Stimulated activated effector memory CD8-positive, alpha-beta T cell treated with anti-CD3 and anti-CD28 coated beads, Interleukin-12 subunit alpha, Interleukin-12 subunit beta, amount 100 ng/mL, for 72 hours (primary cell): ENCODE measurements around the gene CNNM4.

Experiments
- ATAC-seq: fragments of 150-1000 bp; cut with Tn5 transposase; 2 replicates; pipeline ENCODE4 v1.10.0; 2021
- DNase-seq, 2 donors: peaks; one replicate each; pipeline ENCODE4 v3.0.0; 2021 to 2022; ENCODE audit warnings: low spot score in 2 of 2
- H3K27ac Mint-ChIP-seq: one replicate; pipeline ENCODE4 v1.8.0; 2022; ENCODE audit warnings: mild to moderate bottlenecking, mixed read lengths
- H3K36me3 Mint-ChIP-seq: one replicate; pipeline ENCODE4 v1.8.0; 2022; ENCODE audit warnings: mild to moderate bottlenecking, mixed read lengths
- H3K4me1 Mint-ChIP-seq: one replicate; pipeline ENCODE4 v1.8.0; 2022; ENCODE audit warnings: mixed read lengths
- H3K4me3 Mint-ChIP-seq: one replicate; pipeline ENCODE4 v1.8.0; 2022; ENCODE audit warnings: mild to moderate bottlenecking, mixed read lengths
- H3K9me3 Mint-ChIP-seq: one replicate; pipeline ENCODE4 v1.8.0; 2022; ENCODE audit warnings: mixed read lengths

The CNNM4 gene

GRCh38 chr2:96747061-96747617, 13.6 kb upstream of the CNNM4 start:
- Mint-ChIP-seq H3K36me3 (no peaks in the 10 kb centered on the region), H3K27ac (no peak overlapping the region), H3K4me3 (no peak overlapping the region), H3K9me3 (no peaks in the 10 kb centered on the region), H3K4me1 (no peaks in the 10 kb centered on the region)
- no peak for ATAC-seq
- no peak for DNase-seq

- no peaks in the 10 kb centered on the region for H3K36me3 Mint-ChIP-seq
Observed at GRCh38 chr2:96751800-96752199, 8.9 kb upstream of the CNNM4 start.

GRCh38 chr2:96753661-96754282, 6.9 kb upstream of the CNNM4 start:
- Mint-ChIP-seq H3K27ac (no peak overlapping the region), H3K9me3 (no peaks in the 10 kb centered on the region), H3K4me1 (peaks cover under 1% of the 10 kb centered on the region), H3K36me3 (no peaks in the 10 kb centered on the region), H3K4me3 (no peak overlapping the region)
- no peak for ATAC-seq
- DNase-seq = no peak

More at GRCh38 chr2:96751800-96752199, 8.9 kb upstream of the CNNM4 start:
- Mint-ChIP-seq H3K4me1 (no peaks in the 10 kb centered on the region), H3K9me3 (no peaks in the 10 kb centered on the region), H3K27ac (no peak overlapping the region), H3K4me3 (no peak overlapping the region)
- DNase-seq = no peak
- ATAC-seq = no peak

GRCh38 chr2:96754317-96754716, 6.4 kb upstream of the CNNM4 start:
- Mint-ChIP-seq H3K27ac (no peak overlapping the region), H3K4me1 (peaks cover 6% of the 10 kb centered on the region), H3K9me3 (no peaks in the 10 kb centered on the region), H3K36me3 (no peaks in the 10 kb centered on the region), H3K4me3 (no peak overlapping the region)
- DNase-seq = no peak
- no peak for ATAC-seq

DNA sequence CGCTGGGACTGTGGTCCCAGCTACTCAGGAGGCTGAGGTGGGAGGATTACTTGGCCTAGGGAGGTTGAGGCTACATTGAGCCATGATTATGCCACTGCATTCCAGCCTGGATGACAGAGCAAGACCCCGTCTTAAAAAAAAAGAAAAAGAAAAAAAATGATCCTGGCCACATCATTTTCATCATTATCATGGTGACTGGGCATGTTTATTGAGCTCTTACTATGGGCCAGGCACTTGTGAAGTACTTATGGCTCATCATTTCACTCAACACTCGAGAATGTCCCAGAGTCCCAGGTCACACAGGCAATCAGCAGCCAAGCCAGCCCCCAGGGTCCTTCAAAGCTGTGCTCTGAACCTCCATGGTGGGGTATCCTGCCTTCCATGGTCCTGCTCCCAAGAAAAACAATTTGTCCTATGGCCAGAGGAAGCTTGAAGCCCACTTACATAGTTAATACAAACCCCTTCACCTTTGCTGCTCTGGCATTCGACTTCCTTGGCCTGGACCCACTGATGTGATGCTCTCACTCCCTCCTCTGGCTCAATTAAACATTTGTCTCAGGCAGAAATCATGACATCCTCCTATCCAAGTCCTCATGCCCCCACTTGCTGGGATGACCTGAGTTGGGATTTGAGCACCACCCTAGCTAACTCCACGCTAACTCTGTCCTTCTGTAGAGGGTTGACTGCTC, 3.8 kb upstream of the CNNM4 start:
- no peak for DNase-seq
- Mint-ChIP-seq H3K4me1 (peaks cover 27% of the 10 kb centered on the region), H3K4me3 (no peak overlapping the region), H3K9me3 (no peaks in the 10 kb centered on the region), H3K27ac (peak overlapping the region; percentile 20), H3K36me3 (no peaks in the 10 kb centered on the region)
- ATAC-seq = no peak

DNA sequence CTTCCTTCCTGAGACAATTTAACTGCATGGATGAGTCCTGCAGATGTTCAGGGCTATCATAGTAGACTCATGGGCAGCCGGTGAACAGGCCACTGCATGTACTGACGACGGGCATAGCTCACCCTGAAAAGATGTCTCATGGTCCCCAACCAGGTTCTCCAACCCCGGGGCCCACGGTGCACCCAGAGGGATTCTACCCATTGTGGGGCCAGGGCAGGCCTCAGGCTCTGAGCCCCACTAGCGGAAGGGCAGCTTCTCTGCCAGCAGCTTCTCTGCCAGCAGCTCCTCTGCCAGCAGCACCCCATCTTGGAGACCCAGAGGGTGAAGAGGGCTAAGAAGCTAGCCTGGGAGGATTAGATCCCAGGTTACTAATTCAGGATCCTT, 3.2 kb upstream of the CNNM4 start:
- Mint-ChIP-seq H3K4me3 (no peak overlapping the region), H3K36me3 (no peaks in the 10 kb centered on the region), H3K9me3 (no peaks in the 10 kb centered on the region), H3K4me1 (peaks cover 32% of the 10 kb centered on the region), H3K27ac (no peak overlapping the region)
- DNase-seq (no peak), ATAC-seq (no peak)

- Mint-ChIP-seq H3K36me3 (no peaks in the 10 kb centered on the region), H3K27ac (peak overlapping the region; percentile 56), H3K9me3 (no peaks in the 10 kb centered on the region), H3K4me3 (peak overlapping the region; percentile 77), H3K4me1 (peaks cover 46% of the 10 kb centered on the region)
- ATAC-seq (no peak), DNase-seq (no peak)
Observed at GRCh38 chr2:96758987-96759386, 1.7 kb upstream of the CNNM4 start.

- H3K36me3 Mint-ChIP-seq = no peaks in the 10 kb centered on the region
- peak overlapping the region; percentile 56 for H3K27ac Mint-ChIP-seq
- ATAC-seq (no peak), DNase-seq (no peak)
- H3K9me3 Mint-ChIP-seq = no peaks in the 10 kb centered on the region
- peaks cover 52% of the 10 kb centered on the region for H3K4me1 Mint-ChIP-seq
- H3K4me3 Mint-ChIP-seq = peak overlapping the region; percentile 77
Observed at GRCh38 chr2:96759548-96759947, 1.2 kb upstream of the CNNM4 start.

DNA sequence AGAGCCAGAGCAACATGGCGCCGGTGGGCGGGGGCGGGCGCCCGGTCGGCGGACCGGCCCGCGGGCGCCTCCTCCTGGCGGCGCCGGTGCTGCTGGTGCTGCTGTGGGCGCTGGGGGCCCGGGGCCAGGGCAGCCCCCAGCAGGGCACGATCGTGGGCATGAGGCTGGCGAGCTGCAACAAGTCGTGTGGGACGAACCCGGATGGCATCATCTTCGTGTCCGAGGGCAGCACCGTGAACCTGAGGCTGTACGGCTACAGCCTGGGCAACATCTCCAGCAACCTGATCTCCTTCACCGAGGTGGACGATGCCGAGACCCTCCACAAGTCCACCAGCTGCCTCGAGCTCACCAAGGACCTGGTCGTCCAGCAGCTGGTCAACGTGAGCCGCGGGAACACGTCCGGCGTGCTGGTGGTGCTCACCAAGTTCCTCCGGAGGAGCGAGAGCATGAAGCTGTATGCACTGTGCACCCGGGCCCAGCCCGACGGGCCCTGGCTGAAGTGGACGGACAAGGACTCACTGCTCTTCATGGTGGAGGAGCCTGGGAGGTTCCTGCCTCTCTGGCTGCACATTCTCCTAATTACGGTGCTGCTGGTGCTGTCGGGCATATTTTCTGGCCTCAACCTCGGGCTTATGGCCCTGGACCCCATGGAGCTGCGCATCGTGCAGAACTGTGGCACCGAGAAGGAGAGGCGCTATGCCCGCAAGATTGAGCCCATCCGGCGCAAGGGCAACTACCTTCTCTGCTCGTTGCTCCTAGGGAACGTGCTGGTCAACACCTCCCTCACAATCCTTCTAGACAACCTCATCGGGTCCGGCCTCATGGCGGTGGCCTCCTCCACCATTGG, 507 bp downstream of the CNNM4 start:
- ATAC-seq = peak; percentile 81
- Mint-ChIP-seq H3K4me1 (peaks cover 55% of the 10 kb centered on the region), H3K27ac (peak overlapping the region; percentile 75), H3K4me3 (peak overlapping the region; percentile 77), H3K9me3 (no peaks in the 10 kb centered on the region), H3K36me3 (no peaks in the 10 kb centered on the region)
- DNase-seq = peak in 1 of 2 donors; percentile 74

- Mint-ChIP-seq H3K9me3 (no peaks in the 10 kb centered on the region), H3K4me1 (peaks cover 70% of the 10 kb centered on the region), H3K36me3 (no peaks in the 10 kb centered on the region), H3K27ac (peak overlapping the region; percentile 35), H3K4me3 (peak overlapping the region; percentile 77)
- no peak for DNase-seq
- no peak for ATAC-seq
Observed at GRCh38 chr2:96762529-96763311, 2.0 kb downstream of the CNNM4 start.

DNA sequence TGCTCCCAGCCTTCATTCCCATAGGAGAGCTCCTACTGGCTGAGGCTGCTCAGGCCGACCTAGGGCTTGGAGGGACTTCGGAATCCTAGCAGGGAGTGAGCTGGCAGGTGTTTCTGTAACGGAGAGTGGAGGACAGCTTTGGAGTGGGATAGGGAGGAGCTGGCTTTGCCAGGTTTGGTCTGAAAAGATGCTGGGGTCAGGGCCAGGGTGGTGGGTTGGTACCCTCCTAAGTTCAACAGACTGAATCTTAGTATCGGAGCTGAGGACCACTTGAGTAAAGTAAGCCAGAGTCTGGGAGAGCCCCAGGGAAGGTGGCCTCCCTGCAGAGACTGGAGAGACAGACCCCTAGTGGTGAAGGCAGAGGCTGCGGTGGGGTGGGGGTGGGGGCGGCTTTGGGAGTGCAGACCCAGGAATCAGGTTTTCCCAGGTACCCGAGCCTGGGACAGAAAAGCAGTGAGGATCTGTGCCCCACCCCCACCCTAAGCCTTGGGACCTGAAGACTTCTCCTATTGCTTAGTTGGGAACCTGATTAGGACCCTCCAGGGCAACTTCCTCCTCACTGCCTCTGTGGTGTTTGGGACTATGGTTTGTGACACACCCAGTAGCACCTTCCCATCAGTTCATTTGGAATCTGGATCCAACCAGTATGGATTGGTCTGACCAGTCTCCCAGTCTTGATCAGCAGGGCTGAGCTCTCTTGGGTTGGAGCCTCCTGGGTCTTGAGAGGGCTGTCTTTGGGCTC, 3.0 kb downstream of the CNNM4 start:
- no peak for DNase-seq
- H3K36me3 Mint-ChIP-seq = no peaks in the 10 kb centered on the region
- no peak for ATAC-seq
- H3K4me3 Mint-ChIP-seq = peak overlapping the region; percentile 77
- H3K4me1 Mint-ChIP-seq = peaks cover 77% of the 10 kb centered on the region
- peak overlapping the region; percentile 35 for H3K27ac Mint-ChIP-seq
- H3K9me3 Mint-ChIP-seq = no peaks in the 10 kb centered on the region

GRCh38 chr2:96764253-96764637, 3.5 kb downstream of the CNNM4 start:
- no peaks in the 10 kb centered on the region for H3K9me3 Mint-ChIP-seq
- H3K4me3 Mint-ChIP-seq = peak overlapping the region; percentile 77
- ATAC-seq (no peak), DNase-seq (no peak)
- H3K4me1 Mint-ChIP-seq = peaks cover 72% of the 10 kb centered on the region
- H3K27ac Mint-ChIP-seq = no peak overlapping the region
- H3K36me3 Mint-ChIP-seq = no peaks in the 10 kb centered on the region

DNA sequence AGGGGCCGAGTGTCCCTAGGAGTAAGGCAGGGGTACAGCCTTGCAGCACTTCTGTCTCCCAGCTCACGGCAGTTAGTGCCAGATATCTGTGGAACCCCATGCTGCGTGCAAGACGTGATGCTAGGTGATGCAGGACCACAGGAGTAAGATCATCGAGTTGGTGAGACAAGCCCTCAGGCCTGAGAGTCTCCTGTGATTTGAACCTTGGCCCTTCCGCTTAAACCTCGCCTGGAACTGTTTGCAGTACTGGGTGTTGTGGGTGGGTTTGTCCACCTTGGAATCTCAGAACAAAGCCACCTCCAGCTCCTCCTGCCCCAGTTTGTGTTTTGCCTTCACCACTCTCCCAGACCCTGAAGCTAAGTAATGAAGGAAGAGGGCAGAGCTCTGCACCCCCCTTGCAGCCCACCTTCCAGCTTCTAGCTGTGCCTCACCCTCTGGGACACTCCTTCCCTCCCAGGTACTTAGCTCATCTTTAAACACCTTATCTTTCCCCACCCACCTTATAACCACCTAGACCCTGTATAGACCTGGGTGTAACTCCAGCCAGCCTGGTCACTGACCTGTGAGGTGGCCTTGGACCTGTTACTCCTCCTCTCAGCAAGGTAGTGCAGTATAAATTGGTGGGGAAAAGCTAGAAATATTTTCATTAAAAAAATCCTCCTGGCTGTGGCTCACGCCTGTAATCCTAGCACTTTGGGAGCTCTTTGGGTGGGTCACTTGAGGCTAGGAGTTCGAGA, 6.6 kb downstream of the CNNM4 start:
- no peaks in the 10 kb centered on the region for H3K36me3 Mint-ChIP-seq

GRCh38 chr2:96768083-96768561, 7.4 kb downstream of the CNNM4 start:
- peaks cover 53% of the 10 kb centered on the region for H3K4me1 Mint-ChIP-seq
- H3K27ac Mint-ChIP-seq = peak overlapping the region; percentile 68
- no peaks in the 10 kb centered on the region for H3K9me3 Mint-ChIP-seq
- H3K4me3 Mint-ChIP-seq = no peak overlapping the region
- DNase-seq = no peak
- ATAC-seq = no peak
- H3K36me3 Mint-ChIP-seq = peaks cover 5% of the 10 kb centered on the region

More for the DNA sequence above, 6.6 kb downstream of the CNNM4 start:
- Mint-ChIP-seq H3K9me3 (no peaks in the 10 kb centered on the region), H3K4me3 (no peak overlapping the region), H3K4me1 (peaks cover 53% of the 10 kb centered on the region), H3K27ac (peak overlapping the region; percentile 68)
- DNase-seq (no peak), ATAC-seq (no peak)
